Testis (tissue), 3 donors: Measurements from ENCODE around the gene CACNA1D. TPM values are rescaled to one million over a fixed set of nuclear protein-coding genes. Genes with fewer than 3 reads are reported as not detected.

Experiments
- DNase-seq: peaks from one replicate; pipeline ENCODE4 v3.0.0-alpha.2; 2019
- H3K27ac ChIP-seq, 2 donors: fragments of 200-600 bp; sonication (generic); one replicate each; pipeline ENCODE4 v1.5.1; 2019
- H3K27me3 ChIP-seq: fragments of 200-600 bp; sonication (generic); one replicate; pipeline ENCODE4 v1.5.1; 2019
- H3K36me3 ChIP-seq: fragments of 200-600 bp; sonication (generic); one replicate; pipeline ENCODE4 v1.5.1; 2017; ENCODE audit warnings: low read depth; ENCODE audit errors: missing control alignments
- H3K4me1 ChIP-seq: fragments of 200-600 bp; sonication (generic); one replicate; pipeline ENCODE4 v1.5.1; 2019
- H3K4me3 ChIP-seq, 2 donors: fragments of 200-600 bp; sonication (generic); one replicate each; pipeline ENCODE4 v1.5.1; 2017 to 2019
- H3K9me3 ChIP-seq: fragments of 200-600 bp; sonication (generic); one replicate; pipeline ENCODE4 v1.5.1; 2017
- POLR2A ChIP-seq: fragments of 450-650 bp; IDR thresholded peaks from one replicate; pipeline ENCODE4 v1.6.1; 2017; ENCODE audit warnings: antibody characterized with exemption, mild to moderate bottlenecking, moderate library complexity
- WGBS, 2 donors: methylation state at CpG; one replicate each; pipeline ENCODE4 v1.1.5; 2018; 5-methylcytosine and 5-hydroxymethylcytosine counted together
- intact Hi-C: fragments of 100-400 bp; cut with DNase I; formaldehyde crosslinking; loops from one replicate; pipeline ENCODE4 v1.15.1; 2023; ENCODE audit warnings: low total_unique reads
- polyA plus RNA-seq: library from polyadenylated mRNA; stranded (reverse); fragments of 350-450 nt; fragmentation: Illumina TruSeq; extraction: RNeasy Lipid Tissue Mini Kit (QIAGEN cat#74804); gene quantifications from one replicate; pipeline ENCODE4 v1.2.3, GENCODE V29; 2014; ENCODE audit warnings: low read depth, low replicate concordance; ENCODE audit not compliant: insufficient read depth
- total RNA-seq, 2 donors: library from RNA; depleted of rRNA; stranded (reverse); fragments of >200 nt; gene quantifications; one replicate each; pipeline ENCODE4 v1.2.3, GENCODE V29; 2016
- TF ChIP-seq, protein P1 (sequence below), 3 experiments: fragments of 450-650 bp in 2 of 3; fragments of 200-600 bp in 1 of 3; sonication (generic) in 1 of 3; IDR thresholded peaks; one replicate each; pipeline ENCODE4 v1.5.1; 2016 to 2019; ENCODE audit warnings: antibody characterized with exemption in 3 of 3, mild to moderate bottlenecking in 2 of 3, moderate library complexity in 1 of 3

Gene CACNA1D
- total and polyA plus RNA-seq, 3 donors from 2014 or later = 8.0 to 39.0 (median 37.6) TPM

DNA sequence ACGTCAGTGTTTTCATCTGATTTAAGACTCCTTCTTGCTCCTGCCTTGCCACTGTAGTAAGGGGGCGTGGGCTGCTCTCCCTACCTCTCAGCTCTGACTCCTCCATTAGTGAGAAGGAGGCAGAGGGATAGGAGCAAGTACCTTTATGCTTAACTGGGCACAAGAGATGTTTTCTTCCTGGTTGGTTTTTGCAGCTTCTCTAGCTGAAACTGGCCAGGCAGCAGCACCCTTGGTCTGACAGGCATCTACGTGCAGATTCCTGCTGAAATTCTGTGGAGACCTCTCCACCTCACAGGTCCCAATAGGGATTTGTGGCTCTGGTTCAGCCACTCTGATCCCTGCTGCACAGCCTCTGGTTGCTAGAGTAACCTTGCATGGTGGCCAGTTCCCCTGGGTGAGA is 132.5 kb downstream of the CACNA1D start:
- no peaks in the 10 kb centered on the region for H3K4me1 ChIP-seq
- no peaks in the 10 kb centered on the region for H3K27me3 ChIP-seq
- WGBS, 2 donors = 70 to 75% methylated on average over 2 to 3 of the region's 3 CpGs
- H3K27ac ChIP-seq = no peak overlapping the region
- no peaks in the 10 kb centered on the region for H3K36me3 ChIP-seq
- H3K4me3 ChIP-seq = no peak overlapping the region
- TF ChIP-seq POLR2A = no peak
- TF ChIP-seq, protein P1, sequence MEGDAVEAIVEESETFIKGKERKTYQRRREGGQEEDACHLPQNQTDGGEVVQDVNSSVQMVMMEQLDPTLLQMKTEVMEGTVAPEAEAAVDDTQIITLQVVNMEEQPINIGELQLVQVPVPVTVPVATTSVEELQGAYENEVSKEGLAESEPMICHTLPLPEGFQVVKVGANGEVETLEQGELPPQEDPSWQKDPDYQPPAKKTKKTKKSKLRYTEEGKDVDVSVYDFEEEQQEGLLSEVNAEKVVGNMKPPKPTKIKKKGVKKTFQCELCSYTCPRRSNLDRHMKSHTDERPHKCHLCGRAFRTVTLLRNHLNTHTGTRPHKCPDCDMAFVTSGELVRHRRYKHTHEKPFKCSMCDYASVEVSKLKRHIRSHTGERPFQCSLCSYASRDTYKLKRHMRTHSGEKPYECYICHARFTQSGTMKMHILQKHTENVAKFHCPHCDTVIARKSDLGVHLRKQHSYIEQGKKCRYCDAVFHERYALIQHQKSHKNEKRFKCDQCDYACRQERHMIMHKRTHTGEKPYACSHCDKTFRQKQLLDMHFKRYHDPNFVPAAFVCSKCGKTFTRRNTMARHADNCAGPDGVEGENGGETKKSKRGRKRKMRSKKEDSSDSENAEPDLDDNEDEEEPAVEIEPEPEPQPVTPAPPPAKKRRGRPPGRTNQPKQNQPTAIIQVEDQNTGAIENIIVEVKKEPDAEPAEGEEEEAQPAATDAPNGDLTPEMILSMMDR (IDR thresholded peaks at IDR 0.05) = no peak
- H3K9me3 ChIP-seq = no peaks in the 10 kb centered on the region
- no peak for DNase-seq
- intact Hi-C loops = no loop called here

DNA sequence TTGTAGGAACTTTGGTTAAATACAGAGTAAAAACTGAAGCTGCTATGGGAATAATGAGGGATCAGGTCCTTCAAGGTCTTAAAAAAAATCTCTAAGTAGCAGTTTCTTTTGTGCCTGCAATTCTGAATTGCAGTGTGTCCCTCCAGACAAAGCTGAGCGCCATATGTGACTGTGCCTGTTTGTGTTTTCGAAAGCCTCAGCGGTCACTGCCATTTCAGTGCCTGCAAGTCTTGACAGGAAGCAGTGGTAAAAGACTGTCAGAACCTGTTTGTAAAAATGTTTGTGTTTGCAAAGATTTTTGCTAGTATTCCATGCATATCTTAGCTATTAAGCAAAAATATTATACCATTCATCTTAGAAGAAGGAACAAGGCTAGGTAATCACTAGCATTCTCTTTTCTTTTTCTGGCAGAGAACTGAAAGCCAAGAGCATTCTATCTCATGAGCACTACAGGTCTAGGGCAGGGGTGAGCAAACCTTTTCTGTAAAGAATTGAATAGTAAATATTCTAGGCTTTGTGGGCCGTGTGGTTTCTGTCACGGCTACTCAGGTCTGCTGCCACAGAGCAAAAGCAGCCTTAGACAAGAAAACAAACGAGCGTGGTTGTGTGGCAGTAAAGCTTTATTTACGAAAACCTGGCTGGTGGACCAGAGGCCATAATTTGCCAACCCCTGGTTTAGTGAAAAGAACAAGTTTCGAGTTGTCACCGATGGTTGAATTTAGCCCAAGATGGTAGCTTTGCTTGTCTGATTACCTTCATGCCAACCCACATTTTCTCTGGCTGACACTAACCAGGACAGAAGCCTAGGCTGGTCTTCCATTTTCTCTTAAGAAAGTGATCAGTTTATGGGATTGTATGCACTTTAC is 134.4 kb downstream of the CACNA1D start:
- Histone ChIP-seq H3K4me1 (no peaks in the 10 kb centered on the region), H3K27me3 (no peaks in the 10 kb centered on the region), H3K4me3 (no peak overlapping the region), H3K27ac (no peak overlapping the region), H3K9me3 (no peaks in the 10 kb centered on the region), H3K36me3 (no peaks in the 10 kb centered on the region)
- TF ChIP-seq, protein P1 (IDR thresholded peaks at IDR 0.05) = no peak
- no peak for TF ChIP-seq POLR2A
- no peak for DNase-seq
- WGBS, 2 donors = 59 to 62% methylated on average over 10 of the region's 10 CpGs
- intact Hi-C loops = no loop called here

DNA sequence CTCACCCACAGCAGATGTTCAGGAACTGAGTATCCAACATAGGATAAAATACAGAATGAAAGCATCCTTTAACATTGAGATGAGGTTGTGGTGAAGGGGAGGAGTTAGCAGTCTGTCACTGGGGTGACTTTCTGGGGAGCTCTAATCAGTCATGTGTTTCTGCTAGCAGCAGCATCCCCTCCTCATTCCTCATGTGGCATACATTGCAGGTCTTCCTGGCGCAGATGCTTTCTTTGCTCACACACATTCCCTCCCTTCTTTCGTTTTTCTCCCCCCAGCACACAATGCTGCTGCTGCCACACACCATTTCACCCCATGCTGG is 135.0 kb downstream of the CACNA1D start:
- no peaks in the 10 kb centered on the region for H3K36me3 ChIP-seq
- no peak for DNase-seq
- TF ChIP-seq, protein P1 (IDR thresholded peaks at IDR 0.05) = no peak
- no peak for TF ChIP-seq POLR2A
- H3K27me3 ChIP-seq = no peaks in the 10 kb centered on the region
- H3K4me1 ChIP-seq = no peaks in the 10 kb centered on the region
- H3K4me3 ChIP-seq = no peak overlapping the region
- H3K27ac ChIP-seq = no peak overlapping the region
- WGBS, 2 donors = 79 to 93% methylated on average over 2 of the region's 2 CpGs
- H3K9me3 ChIP-seq = no peaks in the 10 kb centered on the region
- intact Hi-C loops = no loop called here

DNA sequence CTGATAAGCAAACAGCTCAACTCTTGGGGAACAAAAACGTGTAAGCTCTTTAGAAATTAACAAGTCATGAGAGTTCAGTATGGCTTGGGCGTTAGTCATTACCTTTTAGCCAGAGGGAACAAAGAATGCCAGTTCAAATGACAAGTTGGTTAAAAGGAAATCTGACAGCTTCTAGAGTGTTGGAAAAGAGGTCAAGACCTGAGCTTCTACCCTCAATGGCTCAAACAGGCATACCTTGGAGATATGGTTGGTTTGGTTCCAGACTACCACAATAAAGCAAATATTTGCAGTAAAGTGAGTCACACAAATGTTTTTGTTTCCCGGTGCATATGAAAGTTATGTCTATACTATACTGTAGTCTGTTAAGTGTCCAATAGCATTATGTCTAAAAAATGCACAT is 136.1 kb downstream of the CACNA1D start:
- intact Hi-C loops = no loop called here
- no peak for DNase-seq
- no peak overlapping the region for H3K4me3 ChIP-seq
- H3K27me3 ChIP-seq = no peaks in the 10 kb centered on the region
- 82 to 84% methylated on average over 3 of the region's 3 CpGs for WGBS, 2 donors
- no peak overlapping the region for H3K27ac ChIP-seq
- TF ChIP-seq, protein P1 (IDR thresholded peaks at IDR 0.05) = no peak
- TF ChIP-seq POLR2A = no peak
- H3K36me3 ChIP-seq = no peaks in the 10 kb centered on the region
- H3K9me3 ChIP-seq = no peaks in the 10 kb centered on the region
- no peaks in the 10 kb centered on the region for H3K4me1 ChIP-seq

DNA sequence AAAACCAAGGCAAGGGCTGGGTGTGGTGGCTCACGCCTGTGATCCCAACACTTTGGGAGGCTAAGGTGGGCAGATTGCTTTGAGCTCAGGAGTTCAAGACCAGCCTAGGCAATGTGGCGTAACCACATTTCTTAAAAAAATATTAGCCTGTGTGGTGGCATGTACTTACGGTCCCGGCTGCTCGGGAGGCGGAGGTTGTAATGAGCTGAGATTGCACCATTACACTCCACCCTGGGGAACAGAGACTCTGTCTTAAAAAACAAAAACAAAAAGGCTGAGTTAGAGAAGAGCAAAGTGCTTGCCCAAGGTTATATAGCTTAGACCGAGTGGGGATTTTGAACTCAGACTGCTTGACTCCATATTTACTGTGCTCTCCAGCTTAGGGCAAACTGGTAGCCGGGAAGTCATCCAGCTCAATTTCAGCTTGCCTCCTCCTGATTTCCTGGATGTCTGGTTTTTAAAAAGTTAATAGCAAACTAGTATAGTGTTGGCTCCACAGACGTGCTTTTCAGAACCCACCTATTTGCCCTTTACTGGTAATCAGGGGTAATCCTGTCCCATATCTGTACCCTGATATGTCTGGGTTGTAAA is 138.9 kb downstream of the CACNA1D start:
- Histone ChIP-seq H3K36me3 (no peaks in the 10 kb centered on the region), H3K4me1 (no peaks in the 10 kb centered on the region), H3K4me3 (no peak overlapping the region), H3K9me3 (no peaks in the 10 kb centered on the region), H3K27me3 (no peaks in the 10 kb centered on the region), H3K27ac (no peak overlapping the region)
- DNase-seq = no peak
- TF ChIP-seq, protein P1 (IDR thresholded peaks at IDR 0.05) = no peak
- no peak for TF ChIP-seq POLR2A
- WGBS, 2 donors = 76 to 85% methylated on average over 9 of the region's 9 CpGs
- intact Hi-C loops = no loop called here
